Stimulated activated CD4-positive, alpha-beta T cell treated with anti-CD3 and anti-CD28 coated beads, Interleukin-2, amount 100 ng/mL, for 24 hours (primary cell): Measurements from ENCODE around the gene HSPA12B.

ENCODE experiments used
- DNase-seq, 2 donors: peaks; one replicate each; pipeline ENCODE4 v3.0.0-alpha.2; 2020

The HSPA12B gene

DNA sequence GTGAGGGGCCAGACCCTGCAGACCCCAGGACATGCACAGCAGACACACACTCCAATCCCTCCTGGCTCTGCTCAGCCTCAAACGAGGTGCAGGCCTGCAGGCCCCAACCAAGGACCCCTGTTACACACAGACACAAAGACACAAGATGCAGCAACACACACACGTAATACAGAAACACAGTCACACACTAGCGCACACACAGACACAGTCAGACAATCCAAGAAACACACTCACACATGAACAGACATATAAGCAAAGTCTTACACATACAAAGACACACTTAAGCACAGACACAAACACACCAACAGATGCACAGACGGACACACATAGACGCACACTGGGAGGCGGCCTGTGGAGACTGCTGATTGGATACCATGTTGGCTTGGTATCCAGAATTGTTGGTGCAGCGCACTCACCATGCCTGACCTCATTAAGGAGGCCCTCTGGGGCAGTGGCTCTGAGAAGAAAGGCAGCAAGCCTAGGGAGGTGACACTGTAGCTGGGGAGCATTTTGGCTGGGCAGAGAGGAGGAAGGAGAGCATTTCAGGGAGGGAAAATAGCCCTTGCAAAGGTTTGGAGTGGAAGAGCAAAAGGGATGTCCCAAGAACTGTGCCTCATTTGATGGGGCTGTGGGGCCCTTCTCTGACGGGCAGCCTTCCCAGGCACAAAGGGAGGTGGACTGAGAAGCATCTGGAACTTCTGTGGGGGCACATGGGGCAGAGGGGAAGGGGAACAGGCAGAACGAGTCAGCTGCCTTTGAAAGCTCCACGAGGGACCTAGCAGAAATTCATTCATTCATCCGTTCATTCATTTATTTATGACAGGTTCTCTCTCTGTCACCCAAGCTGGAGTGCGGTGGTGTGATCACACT, 1.4 kb upstream of the HSPA12B start:
- DNase-seq, result no peak

DNA sequence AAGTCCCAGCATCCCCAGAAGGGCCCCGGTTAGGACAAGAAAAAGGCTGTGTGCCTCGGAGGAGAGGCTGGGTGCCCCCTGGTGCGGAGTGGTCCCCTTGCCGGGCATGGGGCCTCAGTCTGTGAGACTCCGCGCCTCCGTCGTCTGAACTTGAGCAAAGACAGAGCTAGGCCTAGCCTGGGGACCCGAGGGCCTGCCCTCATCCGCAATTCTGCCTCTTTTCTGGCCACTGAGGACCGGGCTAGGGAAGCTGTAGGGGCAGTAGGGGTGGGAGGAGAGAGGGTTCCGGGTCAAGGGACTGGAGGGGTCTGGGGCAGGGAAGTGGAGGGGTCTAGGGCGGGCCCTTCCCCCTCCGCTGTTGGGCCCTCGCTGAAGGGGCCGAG, 550 bp upstream of the HSPA12B start:
- no peak for DNase-seq

- no peak for DNase-seq
Observed at GRCh38 chr20:3733119-3733995, 872 bp downstream of the HSPA12B start.

DNA sequence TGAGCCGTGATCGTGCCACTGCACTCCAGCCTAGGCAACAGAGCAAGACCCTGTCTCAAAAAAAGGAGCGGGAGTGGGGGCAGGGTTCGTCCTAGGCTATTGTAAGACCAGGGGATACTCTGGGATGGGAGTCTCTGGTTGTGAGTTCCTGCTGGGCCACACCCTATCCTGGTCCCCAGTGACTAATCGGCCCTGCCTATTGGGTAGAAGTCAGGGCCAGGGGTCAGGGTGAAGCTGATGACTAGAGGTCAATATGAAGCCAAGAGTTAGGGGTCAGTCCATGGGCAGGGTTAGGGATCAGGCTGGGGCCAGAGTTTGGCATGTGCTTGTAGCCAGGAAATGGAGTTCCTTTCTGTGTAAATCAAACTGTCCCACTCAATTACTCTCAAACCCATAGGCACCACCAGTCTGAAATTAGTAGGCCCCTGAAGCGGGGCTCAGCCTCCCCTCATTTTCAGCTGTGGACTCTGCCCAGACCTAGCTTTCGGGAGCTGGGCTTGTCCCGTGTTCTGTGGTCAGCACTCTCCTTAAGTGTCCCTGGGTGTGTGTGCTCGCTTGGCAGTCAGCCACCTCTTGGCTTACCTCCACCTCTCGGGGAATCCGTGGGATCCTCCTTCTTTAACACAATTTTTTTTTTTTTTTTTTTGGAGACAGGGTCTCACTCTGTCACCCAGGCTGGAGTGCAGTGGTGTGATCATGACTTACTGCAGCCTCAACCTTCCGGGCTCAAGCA, 1.8 kb downstream of the HSPA12B start:
- DNase-seq, result no peak

GRCh38 chr20:3735768-3736167, 3.3 kb downstream of the HSPA12B start:
- no peak for DNase-seq

DNA sequence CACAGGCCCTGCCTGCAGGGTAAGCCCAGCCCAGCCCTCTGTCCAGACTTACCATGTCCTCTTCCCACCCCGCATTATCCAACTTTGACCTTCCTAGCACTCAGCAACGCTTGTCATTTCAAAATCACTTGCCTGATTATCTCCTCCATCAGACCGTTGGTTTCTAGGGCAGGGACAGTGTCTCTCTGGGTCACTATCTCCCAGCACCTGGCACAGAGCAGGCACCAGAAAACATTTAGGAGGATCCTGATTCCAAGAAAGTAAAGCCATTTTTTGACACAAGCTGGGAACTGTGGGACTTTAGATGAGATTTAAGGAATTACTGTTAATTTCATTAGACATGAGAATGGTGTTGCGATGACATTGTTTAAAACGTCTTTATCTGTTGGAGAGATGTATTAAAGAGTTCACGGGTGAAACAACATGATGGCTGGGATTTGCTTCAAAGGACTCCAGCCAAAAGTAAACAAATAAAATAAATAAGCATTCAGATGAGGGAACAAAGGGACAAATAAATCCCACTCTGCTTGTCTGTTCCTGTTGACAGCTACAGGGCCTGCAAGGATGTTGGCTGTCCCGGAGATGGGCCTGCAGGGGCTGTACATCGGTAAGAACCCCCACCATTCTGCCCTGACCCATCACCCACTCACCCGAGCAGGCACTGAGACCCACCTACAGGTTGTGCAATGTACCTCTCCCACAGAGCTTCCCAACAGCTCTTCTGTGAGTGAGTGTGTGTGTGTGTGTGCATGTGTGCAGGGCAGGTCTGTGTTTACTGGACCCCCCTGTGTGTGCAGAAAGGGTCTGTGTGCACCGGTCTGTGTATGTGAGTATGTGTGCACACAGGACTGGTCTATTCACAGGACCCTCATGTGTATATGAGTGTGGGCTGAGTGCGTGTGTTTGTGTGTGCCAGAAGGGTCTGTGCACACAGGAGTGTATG, 5.9 kb downstream of the HSPA12B start:
- no peak for DNase-seq

DNA sequence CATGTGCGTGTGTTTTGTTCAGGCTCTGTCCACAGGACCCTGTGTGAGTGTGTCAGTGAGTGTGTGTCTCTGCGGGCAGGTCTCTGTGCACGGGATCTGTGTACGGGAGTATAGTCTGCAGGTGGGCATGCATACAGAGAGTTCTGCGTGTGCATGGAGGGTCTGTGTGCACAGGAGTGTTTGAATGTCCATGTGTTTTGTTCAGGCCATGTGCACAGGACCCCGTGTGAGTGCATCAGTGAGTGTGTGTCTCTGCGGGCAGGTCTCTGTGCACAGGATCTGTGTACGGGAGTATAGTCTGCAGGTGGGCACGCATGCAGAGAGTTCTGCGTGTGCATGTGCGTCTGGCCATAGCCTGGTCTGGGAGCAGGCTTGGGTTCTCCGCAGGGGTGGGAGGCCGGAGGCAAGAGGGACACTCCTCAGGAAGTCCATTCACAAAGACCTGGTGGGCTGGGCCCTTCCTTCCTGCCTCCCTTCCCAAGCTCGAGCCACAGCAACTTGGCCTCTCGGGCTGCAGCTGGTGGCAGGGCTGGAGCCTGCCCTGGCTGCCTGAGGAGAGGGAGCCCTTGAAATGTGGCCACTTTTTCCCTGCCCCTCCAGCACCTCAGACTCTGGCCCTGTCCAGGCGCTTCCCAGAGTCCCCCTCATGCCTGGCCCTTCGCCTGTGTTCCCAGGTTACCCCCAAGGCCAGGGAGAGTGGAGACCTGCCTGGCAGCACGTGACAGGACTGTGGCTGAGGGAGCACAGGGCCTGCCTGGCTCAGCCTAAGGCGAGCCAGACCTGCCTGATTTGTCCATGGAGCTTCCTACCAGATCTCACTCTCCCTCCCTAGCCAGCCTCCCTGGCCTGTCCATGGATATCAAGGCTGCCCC, 6.8 kb downstream of the HSPA12B start:
- DNase-seq, result no peak

DNA sequence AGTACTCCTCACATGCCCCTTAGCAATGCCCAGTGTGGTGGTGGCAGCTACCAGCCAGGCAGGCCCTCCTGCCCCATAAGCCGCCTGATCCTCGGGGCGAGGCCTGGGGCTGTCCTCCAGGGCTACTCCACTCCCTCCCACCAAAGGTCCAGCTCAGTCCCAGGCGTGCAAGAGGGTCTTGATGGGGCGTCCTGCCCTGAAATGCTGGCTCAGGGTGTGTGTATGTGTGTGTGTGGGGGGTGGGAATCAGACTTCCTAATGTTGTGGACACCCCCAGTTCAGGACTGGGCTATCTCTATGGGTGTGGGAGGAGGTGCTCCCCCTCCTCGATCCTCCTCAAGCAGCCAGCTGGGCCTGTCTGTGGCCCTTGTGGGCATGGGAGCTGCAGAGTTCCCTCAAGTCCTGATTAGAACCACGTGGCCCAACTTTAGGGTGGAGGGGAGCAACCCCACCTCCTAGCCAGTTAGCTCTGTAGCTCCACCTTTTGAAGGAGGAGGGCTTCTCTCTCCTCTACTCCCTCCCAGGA, 7.5 kb downstream of the HSPA12B start:
- no peak for DNase-seq

DNA sequence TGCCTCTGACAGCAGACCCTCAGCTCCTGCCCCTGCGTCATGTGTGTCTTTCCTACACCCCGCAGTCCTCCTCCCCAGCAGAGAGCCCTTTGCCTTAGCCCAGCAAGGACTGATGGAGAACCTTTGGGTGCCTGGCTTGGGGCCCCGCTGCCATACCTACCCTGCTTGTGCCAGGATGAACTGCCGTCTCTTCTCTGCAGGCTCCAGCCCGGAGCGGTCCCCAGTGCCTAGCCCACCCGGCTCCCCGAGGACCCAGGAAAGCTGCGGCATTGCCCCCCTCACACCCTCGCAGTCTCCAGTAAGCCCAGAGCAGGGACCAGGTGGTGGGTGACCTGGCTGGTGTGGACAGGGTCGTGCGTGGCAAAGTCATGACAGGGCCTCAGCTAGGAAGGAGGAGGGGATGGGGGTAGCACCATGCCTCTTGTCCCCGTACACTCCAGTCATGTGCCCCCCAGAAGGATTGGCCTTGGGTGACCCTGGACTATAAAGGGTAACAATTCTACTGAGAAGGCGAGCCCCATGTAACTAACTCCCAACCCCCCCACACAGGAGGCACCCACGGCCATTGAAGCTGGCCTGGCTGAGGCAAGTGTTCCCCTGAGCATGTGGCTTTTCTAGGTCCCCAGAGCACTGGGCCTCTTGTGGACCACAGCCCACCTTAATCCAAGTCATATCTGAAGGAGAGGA, 8.3 kb downstream of the HSPA12B start:
- no peak for DNase-seq

GRCh38 chr20:3741836-3742458, 9.5 kb downstream of the HSPA12B start:
- no peak for DNase-seq

DNA sequence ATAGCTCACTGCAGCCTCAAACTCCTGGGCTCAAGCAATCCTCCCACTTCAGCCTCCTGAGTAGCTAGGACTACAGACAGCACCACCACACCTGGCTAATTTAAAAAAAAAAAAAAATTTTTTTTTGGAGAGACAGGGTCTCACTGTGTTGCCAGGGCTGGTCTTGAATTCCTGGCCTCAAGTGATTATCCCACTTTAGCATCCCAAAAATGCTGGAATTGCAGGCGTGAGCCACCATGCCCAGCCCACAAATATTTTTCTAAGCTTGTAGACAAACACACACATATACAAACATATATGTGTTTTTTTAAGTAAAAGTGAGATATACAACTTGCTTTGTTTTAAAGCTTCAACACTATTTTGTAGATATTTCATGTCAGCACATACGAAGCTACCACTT, 10.8 kb downstream of the HSPA12B start:
- DNase-seq, result no peak

- no peak for DNase-seq
Observed at GRCh38 chr20:3744037-3744436, 11.6 kb downstream of the HSPA12B start.

- peak; percentile 74 to 77 for DNase-seq
Observed at GRCh38 chr20:3744806-3745685, 12.6 kb downstream of the HSPA12B start.

DNA sequence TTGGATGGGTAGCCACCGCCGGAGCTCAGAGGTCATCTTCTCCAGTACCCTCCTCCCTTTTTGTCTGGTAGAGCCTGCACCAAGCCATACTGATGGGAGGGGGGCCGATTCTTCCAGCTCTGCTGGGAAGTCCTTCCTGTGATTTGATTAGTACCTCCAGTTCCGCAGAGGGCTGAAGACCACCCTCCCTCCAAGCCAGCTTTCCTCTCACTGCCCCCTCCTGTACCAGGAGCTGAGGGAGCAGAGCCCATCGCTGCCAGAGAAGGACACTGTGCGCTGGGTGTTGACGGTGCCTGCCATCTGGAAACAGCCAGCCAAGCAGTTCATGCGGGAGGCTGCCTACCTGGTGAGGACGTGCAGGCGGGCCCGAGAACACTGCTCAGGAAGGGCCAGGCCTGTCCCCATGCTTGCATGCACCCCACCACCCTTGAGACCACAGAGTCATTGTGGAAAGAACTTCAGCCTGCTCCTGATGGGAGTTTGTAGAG, 13.2 kb downstream of the HSPA12B start:
- DNase-seq, result no peak

DNA sequence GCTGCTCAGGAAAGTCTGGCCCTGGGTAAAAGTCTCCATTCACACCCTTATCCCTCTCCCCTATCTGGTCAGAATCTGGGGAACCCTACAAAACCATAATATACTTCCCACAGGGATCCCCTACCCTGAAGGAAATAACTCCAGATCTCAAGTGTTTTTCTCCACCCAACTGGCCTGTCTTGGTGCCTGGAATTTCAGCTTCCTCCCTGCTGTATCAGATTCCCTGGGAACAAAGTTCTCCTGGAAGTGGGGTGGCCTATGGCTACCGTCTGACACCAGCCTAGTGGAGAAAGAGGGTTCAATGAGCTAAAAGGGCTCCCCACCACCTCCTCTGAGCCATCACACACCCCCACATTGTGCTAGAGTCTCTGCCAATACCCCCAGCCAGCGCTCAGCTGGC, 15.0 kb downstream of the HSPA12B start:
- DNase-seq, result no peak

GRCh38 chr20:3748073-3748472, 15.6 kb downstream of the HSPA12B start:
- DNase-seq, result no peak

DNA sequence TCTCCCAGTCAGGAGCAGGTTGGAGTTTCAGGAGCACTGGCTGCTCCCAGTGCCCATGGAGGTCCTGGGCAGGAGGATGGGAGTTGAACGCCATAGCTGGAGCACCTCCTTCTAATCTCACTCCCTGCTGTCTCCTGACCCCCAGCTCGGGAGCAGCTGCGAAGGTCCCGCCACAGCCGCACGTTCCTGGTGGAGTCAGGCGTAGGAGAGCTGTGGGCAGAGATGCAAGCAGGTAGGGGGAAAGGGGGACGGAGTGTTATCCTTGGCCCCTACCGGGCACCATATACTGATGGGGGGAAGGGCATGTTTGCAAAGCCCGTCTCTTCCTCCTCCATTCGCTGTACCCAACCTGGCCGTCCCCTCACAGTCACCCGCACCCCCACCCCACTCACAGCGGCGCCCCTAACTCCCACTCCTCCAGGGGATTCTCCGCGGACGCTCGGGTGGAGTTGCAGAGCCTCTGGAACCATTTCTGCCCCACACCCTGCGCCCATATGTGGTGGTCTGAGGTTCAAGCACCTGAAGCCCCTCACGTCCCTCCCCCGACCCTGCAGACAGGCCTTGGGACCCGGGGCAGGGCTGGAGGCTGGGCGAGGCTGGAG, 16.7 kb downstream of the HSPA12B start:
- no peak for DNase-seq
